Vagina (tissue), 2 donors: ENCODE data around the gene CADM2.

Experiments
- POLR2A ChIP-seq, 2 donors: fragments of 450-650 bp; IDR thresholded peaks; one replicate each; pipeline ENCODE4 v1.6.1; 2017; ENCODE audit warnings: antibody characterized with exemption in 2 of 2, mild to moderate bottlenecking in 2 of 2, moderate library complexity in 2 of 2
- POLR2AphosphoS5 ChIP-seq, 2 donors: sonication (generic); formaldehyde crosslinking; IDR thresholded peaks; one replicate each; pipeline ENCODE4 v1.9.0; 2017; ENCODE audit warnings: antibody characterized with exemption in 2 of 2, mild to moderate bottlenecking in 2 of 2, low read depth in 1 of 2; ENCODE audit not compliant: insufficient read depth in 1 of 2
- TF ChIP-seq, protein P1 (sequence below), 3 experiments: fragments of 450-650 bp in 2 of 3; fragments of 200-600 bp in 1 of 3; sonication (generic) in 1 of 3; IDR thresholded peaks; one replicate each; pipeline ENCODE4 v1.5.1; 2017 to 2019; ENCODE audit warnings: antibody characterized with exemption in 3 of 3, mild to moderate bottlenecking in 2 of 3, moderate library complexity in 2 of 3

DNA sequence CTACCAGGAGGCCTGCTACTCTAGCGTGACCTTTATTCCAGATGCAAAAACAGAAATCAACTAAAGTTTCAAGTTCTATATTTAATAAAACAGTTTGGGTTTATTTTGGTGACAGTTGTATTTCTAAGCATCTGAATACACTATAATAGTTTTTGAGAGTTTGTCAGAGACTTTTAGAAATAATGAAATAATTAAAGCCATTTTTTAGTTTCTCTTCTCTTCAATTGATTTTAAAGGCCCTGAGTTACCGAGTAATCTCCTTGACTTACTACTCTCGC lies 523.4 kb downstream of the CADM2 start:
- TF ChIP-seq POLR2A (IDR thresholded peaks at IDR 0.05), result no peak
- TF ChIP-seq, protein P1, sequence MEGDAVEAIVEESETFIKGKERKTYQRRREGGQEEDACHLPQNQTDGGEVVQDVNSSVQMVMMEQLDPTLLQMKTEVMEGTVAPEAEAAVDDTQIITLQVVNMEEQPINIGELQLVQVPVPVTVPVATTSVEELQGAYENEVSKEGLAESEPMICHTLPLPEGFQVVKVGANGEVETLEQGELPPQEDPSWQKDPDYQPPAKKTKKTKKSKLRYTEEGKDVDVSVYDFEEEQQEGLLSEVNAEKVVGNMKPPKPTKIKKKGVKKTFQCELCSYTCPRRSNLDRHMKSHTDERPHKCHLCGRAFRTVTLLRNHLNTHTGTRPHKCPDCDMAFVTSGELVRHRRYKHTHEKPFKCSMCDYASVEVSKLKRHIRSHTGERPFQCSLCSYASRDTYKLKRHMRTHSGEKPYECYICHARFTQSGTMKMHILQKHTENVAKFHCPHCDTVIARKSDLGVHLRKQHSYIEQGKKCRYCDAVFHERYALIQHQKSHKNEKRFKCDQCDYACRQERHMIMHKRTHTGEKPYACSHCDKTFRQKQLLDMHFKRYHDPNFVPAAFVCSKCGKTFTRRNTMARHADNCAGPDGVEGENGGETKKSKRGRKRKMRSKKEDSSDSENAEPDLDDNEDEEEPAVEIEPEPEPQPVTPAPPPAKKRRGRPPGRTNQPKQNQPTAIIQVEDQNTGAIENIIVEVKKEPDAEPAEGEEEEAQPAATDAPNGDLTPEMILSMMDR (IDR thresholded peaks at IDR 0.05), result no peak
- no peak for TF ChIP-seq POLR2AphosphoS5 (IDR thresholded peaks at IDR 0.05; ENCODE audit: insufficient read depth in 1 of 2, low read depth in 1 of 2)
